HG03558 (cell line): ENCODE data around the gene CSK.
"Not testable (repeated sequence)": the region's sequence is repeated elsewhere in the genome, so short reads cannot be mapped to it uniquely, and the experiment has no call there.

Experiments
- ATAC-seq: cut with Tn5 transposase; IDR thresholded peaks from one replicate; pipeline ENCODE4 v1.9.1; 2021; ENCODE audit warnings: moderate number of reproducible peaks; ENCODE audit not compliant: unreplicated experiment; ENCODE audit errors: extremely low read depth

CSK gene

GRCh38 chr15:74786081-74786480, 4.2 kb downstream of the CSK start:
- not testable (repeated sequence) for ATAC-seq

- ATAC-seq = no peak
These were observed 4.8 kb downstream of the CSK start for GRCh38 chr15:74786551-74787165.

GRCh38 chr15:74787251-74788041, 5.6 kb downstream of the CSK start:
- no peak for ATAC-seq

- ATAC-seq = no peak
These were observed 6.3 kb downstream of the CSK start for GRCh38 chr15:74788042-74788682.

- ATAC-seq = no peak
These were observed 6.8 kb downstream of the CSK start for GRCh38 chr15:74788683-74789151.

- no peak for ATAC-seq
These were observed 7.3 kb downstream of the CSK start for GRCh38 chr15:74789171-74789631.

- ATAC-seq = no peak
These were observed 7.8 kb downstream of the CSK start for GRCh38 chr15:74789741-74790079.

GRCh38 chr15:74790080-74790916, 8.4 kb downstream of the CSK start:
- no peak for ATAC-seq

- ATAC-seq = no peak
These were observed 9.1 kb downstream of the CSK start for GRCh38 chr15:74791007-74791406.

GRCh38 chr15:74791667-74792066, 9.8 kb downstream of the CSK start:
- ATAC-seq = no peak

GRCh38 chr15:74792227-74793016, 10.5 kb downstream of the CSK start:
- no peak for ATAC-seq

- no peak for ATAC-seq
These were observed 11.5 kb downstream of the CSK start for GRCh38 chr15:74793135-74794028.

- ATAC-seq = no peak
These were observed 12.5 kb downstream of the CSK start for GRCh38 chr15:74794248-74794969.

- ATAC-seq = no peak
These were observed 13.1 kb downstream of the CSK start for GRCh38 chr15:74794970-74795349.

- ATAC-seq = no peak
These were observed 14.2 kb downstream of the CSK start for GRCh38 chr15:74795966-74796625.

- no peak for ATAC-seq
These were observed 16.7 kb downstream of the CSK start for GRCh38 chr15:74798388-74799254.
